ENCODE measurements around the gene DDHD1.

DDHD1 gene

DNA sequence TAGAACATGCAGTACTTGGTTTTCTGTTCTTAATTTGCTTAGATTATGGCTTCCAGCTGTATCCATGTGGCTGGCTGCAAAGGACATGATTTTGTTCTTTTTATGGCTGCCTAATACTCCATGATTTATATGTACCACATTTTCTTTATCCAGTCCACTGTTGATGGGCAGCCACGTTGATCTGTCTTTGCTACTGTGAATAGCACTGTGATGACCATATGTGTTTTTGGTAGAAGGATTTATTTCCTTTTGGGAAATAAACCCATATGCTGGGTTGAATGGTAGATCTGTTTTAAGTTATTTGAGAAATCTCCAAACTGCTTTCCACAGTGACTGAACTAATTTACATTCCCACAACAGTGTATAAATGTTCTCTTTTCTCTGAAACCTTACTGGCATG is 116.1 kb downstream of the DDHD1 start:
- no peak overlapping the region for H3K4me3 Mint-ChIP-seq
- H3K36me3 Mint-ChIP-seq: peaks cover 73% of the 10 kb centered on the region
- no peak overlapping the region for H3K27ac Mint-ChIP-seq
- no peaks in the 10 kb centered on the region for H3K4me1 Mint-ChIP-seq
- ATAC-seq: no peak
- H3K9me3 Mint-ChIP-seq: peaks cover 4% of the 10 kb centered on the region
- no peaks in the 10 kb centered on the region for H3K27me3 Mint-ChIP-seq

GRCh38 chr14:53035336-53036210 is 117.5 kb downstream of the DDHD1 start:
- Mint-ChIP-seq H3K36me3 (peaks cover 63% of the 10 kb centered on the region), H3K27ac (no peak overlapping the region), H3K9me3 (peaks cover 4% of the 10 kb centered on the region), H3K4me3 (no peak overlapping the region), H3K27me3 (no peaks in the 10 kb centered on the region), H3K4me1 (no peaks in the 10 kb centered on the region)
- no peak for ATAC-seq

- H3K4me1 Mint-ChIP-seq: no peaks in the 10 kb centered on the region
- H3K9me3 Mint-ChIP-seq: peaks cover 6% of the 10 kb centered on the region
- H3K27ac Mint-ChIP-seq: no peak overlapping the region
- ATAC-seq: no peak
- no peak overlapping the region for H3K4me3 Mint-ChIP-seq
- no peaks in the 10 kb centered on the region for H3K27me3 Mint-ChIP-seq
- peaks cover 63% of the 10 kb centered on the region for H3K36me3 Mint-ChIP-seq
Measured at GRCh38 chr14:53034688-53035230, 118.4 kb downstream of the DDHD1 start.

DNA sequence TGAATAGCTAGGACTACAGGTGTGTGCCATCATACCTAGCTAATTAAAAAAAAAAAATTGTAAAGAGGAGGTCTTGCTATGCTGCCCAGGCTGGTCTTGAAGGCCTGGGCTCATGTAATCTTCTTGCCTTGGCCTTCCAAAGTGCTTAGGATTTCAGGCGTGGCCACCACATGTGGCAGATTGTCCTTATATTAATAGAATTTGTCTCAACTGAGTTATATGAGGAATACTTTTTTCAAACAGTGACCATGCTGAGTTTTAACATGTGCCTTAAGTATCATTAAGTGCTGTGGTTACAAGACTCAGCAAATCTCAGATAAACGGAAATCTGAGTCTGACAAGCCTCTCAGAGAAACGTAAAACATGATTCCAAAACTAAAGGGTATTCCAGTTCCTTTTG is 119.1 kb downstream of the DDHD1 start:
- ATAC-seq: no peak
- no peaks in the 10 kb centered on the region for H3K4me1 Mint-ChIP-seq
- H3K36me3 Mint-ChIP-seq: peaks cover 58% of the 10 kb centered on the region
- H3K27ac Mint-ChIP-seq: no peak overlapping the region
- H3K4me3 Mint-ChIP-seq: no peak overlapping the region
- H3K27me3 Mint-ChIP-seq: no peaks in the 10 kb centered on the region
- peaks cover 10% of the 10 kb centered on the region for H3K9me3 Mint-ChIP-seq

DNA sequence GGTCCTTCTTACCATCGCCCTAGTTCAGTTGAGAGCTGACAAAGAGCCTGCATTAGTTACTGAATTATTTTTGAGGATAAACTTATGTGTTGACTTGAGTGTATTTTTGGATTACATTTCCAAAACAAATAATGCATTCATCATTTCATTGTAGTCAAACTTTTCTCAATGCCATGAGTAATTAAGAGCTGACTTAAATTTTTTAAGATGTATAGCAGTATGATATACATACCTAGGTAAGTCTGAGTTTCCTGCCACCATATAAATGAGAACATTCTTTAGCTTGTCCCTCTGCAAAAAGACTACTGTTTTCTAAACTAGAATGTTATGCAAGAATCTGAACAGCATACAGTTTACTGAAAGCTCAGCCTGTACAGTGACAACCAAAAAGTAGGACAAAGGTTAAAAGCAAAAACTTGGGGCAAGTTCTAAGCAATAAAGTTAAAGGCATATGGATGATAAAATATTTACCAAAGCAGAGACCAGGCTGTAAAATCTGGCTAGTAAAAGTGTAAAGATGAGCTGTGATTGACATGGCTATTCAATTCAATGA is 120.2 kb downstream of the DDHD1 start:
- Mint-ChIP-seq H3K9me3 (peaks cover 6% of the 10 kb centered on the region), H3K27me3 (no peaks in the 10 kb centered on the region), H3K4me3 (no peak overlapping the region), H3K27ac (no peak overlapping the region), H3K4me1 (no peaks in the 10 kb centered on the region), H3K36me3 (peaks cover 47% of the 10 kb centered on the region)
- no peak for ATAC-seq

DNA sequence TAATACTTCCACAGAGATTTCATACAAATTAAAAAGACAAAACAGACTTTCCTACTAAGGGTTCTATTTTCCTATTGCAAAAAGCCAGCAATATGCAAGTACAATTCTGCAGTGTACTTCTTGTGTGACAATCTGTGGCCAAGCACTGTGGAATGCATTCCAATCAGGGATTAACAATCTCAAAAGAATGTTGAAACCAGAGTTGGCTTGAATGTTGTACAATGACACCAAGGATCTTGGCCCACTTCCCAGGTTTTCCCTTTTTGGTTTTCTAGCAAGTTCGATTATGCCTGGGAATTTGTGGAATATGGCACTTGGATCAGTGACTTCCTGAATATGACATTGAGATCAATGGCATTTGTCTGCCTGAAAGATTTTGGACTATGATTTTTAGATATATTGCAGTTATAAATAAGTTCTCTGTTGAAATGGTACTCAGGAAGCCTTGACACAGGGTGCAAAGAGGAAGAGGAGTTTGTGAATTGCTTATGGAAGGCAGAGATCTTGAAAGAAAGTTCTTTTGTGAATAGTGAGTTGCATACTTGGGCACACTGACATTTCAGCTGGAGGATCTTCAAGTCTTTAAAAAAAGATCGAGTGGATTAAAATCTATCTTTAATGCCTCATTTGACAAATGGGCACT is 120.8 kb downstream of the DDHD1 start:
- Mint-ChIP-seq H3K27ac (no peak overlapping the region), H3K4me3 (no peak overlapping the region), H3K27me3 (no peaks in the 10 kb centered on the region), H3K9me3 (peaks cover 6% of the 10 kb centered on the region), H3K4me1 (no peaks in the 10 kb centered on the region), H3K36me3 (peaks cover 41% of the 10 kb centered on the region)
- no peak for ATAC-seq

DNA sequence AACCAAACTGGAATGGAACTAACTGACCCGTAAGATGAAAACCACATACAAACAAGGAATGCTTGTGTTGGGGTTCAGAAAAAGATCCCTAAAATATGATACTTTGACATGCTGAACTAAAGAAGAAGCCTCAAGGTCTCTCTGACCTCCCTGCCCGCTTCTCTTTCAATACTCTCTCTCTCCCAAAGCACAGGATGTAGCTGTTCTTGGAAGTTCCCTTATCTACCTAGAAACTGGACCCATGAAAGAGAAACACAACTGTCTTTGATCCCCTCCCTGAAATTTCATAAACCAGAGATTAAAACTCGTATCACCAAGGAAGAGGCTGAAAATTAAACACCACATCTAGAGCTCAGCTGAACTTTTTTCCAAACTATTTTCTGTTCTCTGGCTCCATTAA is 125.6 kb downstream of the DDHD1 start:
- H3K4me1 Mint-ChIP-seq: no peaks in the 10 kb centered on the region
- H3K4me3 Mint-ChIP-seq: no peak overlapping the region
- H3K27me3 Mint-ChIP-seq: no peaks in the 10 kb centered on the region
- no peak overlapping the region for H3K27ac Mint-ChIP-seq
- peaks cover 20% of the 10 kb centered on the region for H3K36me3 Mint-ChIP-seq
- peaks cover 6% of the 10 kb centered on the region for H3K9me3 Mint-ChIP-seq
- no peak for ATAC-seq

DNA sequence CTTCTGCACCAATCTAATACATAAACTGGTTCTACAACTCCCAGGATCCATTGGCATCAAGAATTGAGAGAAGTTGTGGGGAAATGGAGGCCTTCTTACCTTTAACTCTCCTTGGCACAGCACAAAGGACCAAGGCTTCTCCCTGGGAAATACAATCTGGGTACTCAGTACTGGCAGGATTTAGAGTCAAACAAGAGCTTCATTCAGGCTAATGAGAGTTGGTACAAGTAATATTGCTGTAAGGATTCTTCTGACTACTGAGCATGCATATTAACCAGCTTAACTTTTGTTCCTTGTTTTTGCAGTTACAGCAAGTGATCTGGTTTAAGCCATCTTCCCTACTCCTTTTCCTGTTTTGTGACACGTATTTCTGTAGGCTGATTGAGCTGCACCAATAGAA is 126.1 kb downstream of the DDHD1 start:
- no peak for ATAC-seq
- peaks cover 6% of the 10 kb centered on the region for H3K9me3 Mint-ChIP-seq

DNA sequence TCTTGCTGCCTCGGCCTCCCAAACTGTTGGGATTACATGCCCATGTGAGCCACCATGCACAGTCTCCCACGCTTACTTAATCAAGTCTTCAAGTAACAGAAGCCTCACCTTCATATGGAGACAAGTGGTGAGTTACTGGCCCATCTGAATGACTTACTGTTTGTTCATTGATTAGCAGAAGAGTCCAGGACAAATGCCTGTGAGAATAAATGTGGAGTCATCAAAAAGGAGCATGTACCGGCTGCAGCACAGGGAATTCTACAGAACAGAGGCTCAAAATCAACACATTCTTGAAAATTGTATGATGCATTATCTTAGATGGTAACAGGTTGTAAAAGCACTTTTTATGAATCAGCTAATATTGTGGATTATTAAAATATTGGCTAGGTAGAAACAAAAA is 129.8 kb downstream of the DDHD1 start:
- no peak overlapping the region for H3K27ac Mint-ChIP-seq
- H3K4me3 Mint-ChIP-seq: no peak overlapping the region
- no peaks in the 10 kb centered on the region for H3K27me3 Mint-ChIP-seq
- H3K36me3 Mint-ChIP-seq: no peaks in the 10 kb centered on the region
- H3K9me3 Mint-ChIP-seq: no peaks in the 10 kb centered on the region
- no peak for ATAC-seq
- H3K4me1 Mint-ChIP-seq: no peaks in the 10 kb centered on the region

More for the DNA sequence above, 126.1 kb downstream of the DDHD1 start:
- Mint-ChIP-seq H3K27ac (no peak overlapping the region), H3K4me3 (no peak overlapping the region), H3K36me3 (peaks cover 15% of the 10 kb centered on the region), H3K27me3 (no peaks in the 10 kb centered on the region), H3K4me1 (no peaks in the 10 kb centered on the region)

DNA sequence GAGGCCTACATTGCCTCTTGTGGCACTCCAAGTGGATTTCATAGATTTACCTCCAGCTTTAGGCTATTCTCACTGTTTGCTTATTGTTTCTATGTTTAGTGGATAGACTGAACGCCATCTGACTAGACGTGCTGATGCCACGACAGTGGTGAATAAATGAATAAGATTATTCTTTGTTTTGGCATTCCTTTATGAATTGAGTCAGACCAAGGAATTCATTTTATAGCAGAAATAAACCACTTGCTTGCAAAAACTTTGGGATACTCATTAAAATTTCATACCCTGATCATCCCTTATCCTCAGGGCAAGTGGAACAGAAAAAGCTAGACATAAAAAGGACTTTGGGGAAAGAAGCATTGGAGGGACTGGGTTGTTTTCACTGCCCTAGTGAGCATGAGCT is 130.5 kb downstream of the DDHD1 start:
- Mint-ChIP-seq H3K27ac (no peak overlapping the region), H3K9me3 (no peaks in the 10 kb centered on the region), H3K4me3 (no peak overlapping the region), H3K27me3 (no peaks in the 10 kb centered on the region), H3K36me3 (no peaks in the 10 kb centered on the region), H3K4me1 (no peaks in the 10 kb centered on the region)
- no peak for ATAC-seq

GRCh38 chr14:53020193-53020932 is 132.8 kb downstream of the DDHD1 start:
- Mint-ChIP-seq H3K4me3 (no peak overlapping the region), H3K27ac (no peak overlapping the region), H3K27me3 (no peaks in the 10 kb centered on the region), H3K9me3 (no peaks in the 10 kb centered on the region), H3K4me1 (no peaks in the 10 kb centered on the region), H3K36me3 (no peaks in the 10 kb centered on the region)
- no peak for ATAC-seq

GRCh38 chr14:53019406-53019805 is 133.7 kb downstream of the DDHD1 start:
- no peaks in the 10 kb centered on the region for H3K4me1 Mint-ChIP-seq
- no peaks in the 10 kb centered on the region for H3K9me3 Mint-ChIP-seq
- no peak for ATAC-seq
- no peak overlapping the region for H3K4me3 Mint-ChIP-seq
- H3K27me3 Mint-ChIP-seq: no peaks in the 10 kb centered on the region
- no peak overlapping the region for H3K27ac Mint-ChIP-seq
- no peaks in the 10 kb centered on the region for H3K36me3 Mint-ChIP-seq

GRCh38 chr14:53017837-53018236 is 135.3 kb downstream of the DDHD1 start:
- no peaks in the 10 kb centered on the region for H3K9me3 Mint-ChIP-seq
- peaks cover 10% of the 10 kb centered on the region for H3K27me3 Mint-ChIP-seq
- no peaks in the 10 kb centered on the region for H3K4me1 Mint-ChIP-seq
- H3K36me3 Mint-ChIP-seq: no peaks in the 10 kb centered on the region
- no peak overlapping the region for H3K27ac Mint-ChIP-seq
- ATAC-seq: no peak
- no peak overlapping the region for H3K4me3 Mint-ChIP-seq

DNA sequence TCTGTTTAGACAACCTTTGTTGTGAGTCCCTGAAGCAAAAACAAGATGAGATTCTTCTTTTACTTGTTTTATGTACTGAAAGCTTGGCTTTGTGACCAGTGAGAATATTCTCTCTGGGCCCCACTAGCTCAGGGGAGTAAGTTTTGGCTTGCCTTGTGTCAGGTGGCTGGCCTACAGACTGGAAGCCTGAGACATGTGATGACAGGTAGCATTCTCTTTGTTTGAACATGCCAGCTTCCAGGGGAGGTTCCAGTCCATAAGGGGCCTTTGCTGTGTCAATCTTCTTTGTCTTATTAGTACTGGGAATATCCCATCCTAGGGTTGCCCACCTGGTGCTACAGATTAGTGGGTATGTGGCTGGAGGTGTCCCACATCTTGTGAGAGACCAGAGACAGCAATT is 136.2 kb downstream of the DDHD1 start:
- Mint-ChIP-seq H3K4me1 (no peaks in the 10 kb centered on the region), H3K9me3 (no peaks in the 10 kb centered on the region), H3K27ac (no peak overlapping the region), H3K4me3 (no peak overlapping the region), H3K36me3 (no peaks in the 10 kb centered on the region), H3K27me3 (peaks cover 10% of the 10 kb centered on the region)
- no peak for ATAC-seq

- no peaks in the 10 kb centered on the region for H3K9me3 Mint-ChIP-seq
- H3K4me1 Mint-ChIP-seq: no peaks in the 10 kb centered on the region
- H3K27ac Mint-ChIP-seq: no peak overlapping the region
- no peak overlapping the region for H3K4me3 Mint-ChIP-seq
- no peak for ATAC-seq
- peaks cover 10% of the 10 kb centered on the region for H3K27me3 Mint-ChIP-seq
- H3K36me3 Mint-ChIP-seq: no peaks in the 10 kb centered on the region
Measured at GRCh38 chr14:53016491-53016890, 136.6 kb downstream of the DDHD1 start.
